Measurements from ENCODE around the gene ZBTB17.

DNA sequence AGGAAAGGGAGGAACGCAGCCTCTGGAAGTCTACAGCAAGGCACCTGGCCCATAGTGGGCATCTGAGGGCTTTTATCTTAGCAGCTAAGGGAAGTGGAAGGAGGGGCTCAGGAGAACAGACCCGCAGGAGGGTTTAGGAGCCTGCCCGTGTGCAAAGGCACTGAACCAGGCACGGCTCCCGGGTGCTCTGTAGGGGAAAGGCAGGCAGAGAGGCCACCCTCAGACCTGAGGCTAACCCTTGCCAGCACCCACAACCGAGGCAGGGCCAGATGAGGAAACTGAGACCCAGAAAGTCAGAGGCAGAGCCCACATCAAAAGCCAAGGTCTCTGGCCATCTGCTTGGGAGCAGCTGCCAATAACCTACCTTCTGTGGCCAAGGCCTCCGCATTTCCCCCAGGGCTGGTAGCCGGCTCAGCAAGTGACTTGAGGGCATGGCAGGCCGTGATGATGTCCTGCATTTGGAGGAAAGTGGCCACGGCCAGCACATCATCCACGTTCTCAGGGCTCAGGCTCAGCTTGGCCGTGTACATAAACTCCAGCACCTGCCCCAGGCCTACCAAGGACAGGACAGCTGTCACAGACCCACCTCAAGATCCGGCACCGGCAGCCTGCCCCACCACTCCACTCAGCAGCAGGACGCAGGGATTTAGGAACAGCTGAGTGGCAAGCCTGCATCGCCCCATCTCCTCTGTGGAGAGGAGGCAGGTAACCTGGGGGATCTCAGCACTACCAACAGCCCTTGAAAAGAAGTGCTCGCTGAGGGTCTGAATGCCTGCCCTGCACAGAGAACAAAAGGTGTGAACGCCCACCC, 29.1 kb downstream of the ZBTB17 start:
- TF ChIP-seq, protein P1, sequence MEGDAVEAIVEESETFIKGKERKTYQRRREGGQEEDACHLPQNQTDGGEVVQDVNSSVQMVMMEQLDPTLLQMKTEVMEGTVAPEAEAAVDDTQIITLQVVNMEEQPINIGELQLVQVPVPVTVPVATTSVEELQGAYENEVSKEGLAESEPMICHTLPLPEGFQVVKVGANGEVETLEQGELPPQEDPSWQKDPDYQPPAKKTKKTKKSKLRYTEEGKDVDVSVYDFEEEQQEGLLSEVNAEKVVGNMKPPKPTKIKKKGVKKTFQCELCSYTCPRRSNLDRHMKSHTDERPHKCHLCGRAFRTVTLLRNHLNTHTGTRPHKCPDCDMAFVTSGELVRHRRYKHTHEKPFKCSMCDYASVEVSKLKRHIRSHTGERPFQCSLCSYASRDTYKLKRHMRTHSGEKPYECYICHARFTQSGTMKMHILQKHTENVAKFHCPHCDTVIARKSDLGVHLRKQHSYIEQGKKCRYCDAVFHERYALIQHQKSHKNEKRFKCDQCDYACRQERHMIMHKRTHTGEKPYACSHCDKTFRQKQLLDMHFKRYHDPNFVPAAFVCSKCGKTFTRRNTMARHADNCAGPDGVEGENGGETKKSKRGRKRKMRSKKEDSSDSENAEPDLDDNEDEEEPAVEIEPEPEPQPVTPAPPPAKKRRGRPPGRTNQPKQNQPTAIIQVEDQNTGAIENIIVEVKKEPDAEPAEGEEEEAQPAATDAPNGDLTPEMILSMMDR (IDR thresholded peaks at IDR 0.05; ENCODE audit: low read depth, low read length), result no peak
- no peak for TF ChIP-seq MAX (IDR thresholded peaks at IDR 0.05; ENCODE audit: low read depth, low read length)
